SK-N-SH treated with all-trans-retinoic acid at 6 μM for 48 hours (cell line): ENCODE measurements around the gene F2RL2.

Experiments used
- ARNTL ChIP-seq: fragments of 450-650 bp; formaldehyde crosslinking; IDR thresholded peaks from 2 replicates; pipeline ENCODE4 v1.5.0; 2020; ENCODE audit warnings: low read depth, mild to moderate bottlenecking, moderate library complexity, borderline replicate concordance
- BACH2 ChIP-seq: fragments of 250-450 bp; sonication (Bioruptor Pico); IDR thresholded peaks from 2 replicates; pipeline ENCODE4 v1.9.0; 2021; ENCODE audit warnings: mild to moderate bottlenecking, borderline replicate concordance
- ESRRG ChIP-seq: fragments of 250-450 bp; sonication (Bioruptor Pico); IDR thresholded peaks from 2 replicates; pipeline ENCODE4 v1.6.1; 2021; ENCODE audit warnings: mild to moderate bottlenecking
- PATZ1 ChIP-seq: fragments of 250-450 bp; sonication (Bioruptor Pico); IDR thresholded peaks from 2 replicates; pipeline ENCODE4 v1.8.0; 2020; ENCODE audit warnings: mild to moderate bottlenecking, moderate library complexity, borderline replicate concordance
- ZFP3 ChIP-seq: fragments of 250-450 bp; sonication (Bioruptor Pico); IDR thresholded peaks from 2 replicates; pipeline ENCODE4 v1.5.0; 2020; ENCODE audit warnings: mild to moderate bottlenecking, moderate library complexity
- ZNF565 ChIP-seq: fragments of 450-650 bp; formaldehyde crosslinking; conservative IDR thresholded peaks from 2 replicates; pipeline ENCODE4 v1.5.0; 2020; ENCODE audit warnings: low read depth, mild to moderate bottlenecking, moderate library complexity
- ZNF70 ChIP-seq: fragments of 450-650 bp; formaldehyde crosslinking; IDR thresholded peaks from 2 replicates; pipeline ENCODE4 v1.5.0; 2020; ENCODE audit warnings: mild to moderate bottlenecking, moderate library complexity
- TF ChIP-seq, protein P1 (sequence below): fragments of 250-450 bp; sonication (Bioruptor Pico); IDR thresholded peaks from 2 replicates; pipeline ENCODE4 v1.8.0; 2021; ENCODE audit warnings: low read depth, mild to moderate bottlenecking, moderate library complexity, borderline replicate concordance

GRCh38 chr5:76579166-76579937, 43.9 kb downstream of the F2RL2 start:
- TF ChIP-seq ZFP3 (CRISPR knock-in tag) (no peak), ARNTL (CRISPR knock-in tag) (no peak), ESRRG (CRISPR knock-in tag) (no peak), PATZ1 (CRISPR knock-in tag) (no peak), ZNF70 (CRISPR knock-in tag) (no peak), ZNF565 (CRISPR knock-in tag) (no peak), BACH2 (CRISPR knock-in tag) (no peak)
- TF ChIP-seq, protein P1, sequence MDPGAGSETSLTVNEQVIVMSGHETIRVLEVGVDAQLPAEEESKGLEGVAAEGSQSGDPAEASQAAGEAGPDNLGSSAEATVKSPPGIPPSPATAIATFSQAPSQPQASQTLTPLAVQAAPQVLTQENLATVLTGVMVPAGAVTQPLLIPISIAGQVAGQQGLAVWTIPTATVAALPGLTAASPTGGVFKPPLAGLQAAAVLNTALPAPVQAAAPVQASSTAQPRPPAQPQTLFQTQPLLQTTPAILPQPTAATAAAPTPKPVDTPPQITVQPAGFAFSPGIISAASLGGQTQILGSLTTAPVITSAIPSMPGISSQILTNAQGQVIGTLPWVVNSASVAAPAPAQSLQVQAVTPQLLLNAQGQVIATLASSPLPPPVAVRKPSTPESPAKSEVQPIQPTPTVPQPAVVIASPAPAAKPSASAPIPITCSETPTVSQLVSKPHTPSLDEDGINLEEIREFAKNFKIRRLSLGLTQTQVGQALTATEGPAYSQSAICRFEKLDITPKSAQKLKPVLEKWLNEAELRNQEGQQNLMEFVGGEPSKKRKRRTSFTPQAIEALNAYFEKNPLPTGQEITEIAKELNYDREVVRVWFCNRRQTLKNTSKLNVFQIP (CRISPR knock-in tag) = no peak
